Astrocyte of the cerebellum (primary cell): ENCODE data around the gene SLC22A12.

Source experiments
- DNase-seq: peaks from one replicate; pipeline ENCODE4 v3.0.0-alpha.2; 2011; ENCODE audit warnings: low read depth
- H3K4me3 ChIP-seq: 2 replicates; pipeline ENCODE4 v1.5.1; 2011; ENCODE audit warnings: mild to moderate bottlenecking, low read depth, low read length, moderate library complexity
- in situ Hi-C: cut with HindIII; loops from 2 replicates; pipeline ENCODE4 v1.10.0; 2017; ENCODE audit warnings: low sequenced_read_pairs
- TF ChIP-seq, protein P1 (sequence below): IDR thresholded peaks from 2 replicates; pipeline ENCODE4 v1.5.1; 2012; ENCODE audit warnings: low read length, low read depth, moderate library complexity, mild to moderate bottlenecking; ENCODE audit errors: missing control alignments

The SLC22A12 gene

DNA sequence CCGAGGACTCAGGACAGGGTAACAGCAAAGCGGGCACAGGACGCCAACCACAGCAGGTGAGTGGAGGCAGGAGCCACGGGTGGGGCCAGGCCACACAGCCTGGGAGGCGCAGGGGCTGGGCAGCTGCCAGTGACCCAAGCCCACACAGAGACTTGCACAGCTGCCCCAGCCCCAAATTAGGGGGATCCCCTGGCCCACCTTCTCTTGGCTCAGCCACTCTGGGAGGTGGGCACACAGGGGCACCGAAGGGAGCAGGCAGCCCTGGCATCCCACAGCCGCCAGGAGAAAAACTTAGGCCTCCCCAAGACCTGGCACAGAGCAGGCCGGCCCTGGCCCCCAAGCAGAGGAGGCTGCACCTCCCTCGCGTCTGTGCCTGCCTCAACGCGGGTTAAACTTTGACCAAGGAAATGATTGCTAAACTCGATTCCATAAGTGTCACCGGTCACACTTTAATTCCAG, at the start of gene SLC22A12:
Gene SLC22A12, plus strand, starts transcription at position 458 of the 459 bp plus-strand sequence. CDS start 337 bp downstream, outside the sequence.
- no peak for DNase-seq
- TF ChIP-seq, protein P1, sequence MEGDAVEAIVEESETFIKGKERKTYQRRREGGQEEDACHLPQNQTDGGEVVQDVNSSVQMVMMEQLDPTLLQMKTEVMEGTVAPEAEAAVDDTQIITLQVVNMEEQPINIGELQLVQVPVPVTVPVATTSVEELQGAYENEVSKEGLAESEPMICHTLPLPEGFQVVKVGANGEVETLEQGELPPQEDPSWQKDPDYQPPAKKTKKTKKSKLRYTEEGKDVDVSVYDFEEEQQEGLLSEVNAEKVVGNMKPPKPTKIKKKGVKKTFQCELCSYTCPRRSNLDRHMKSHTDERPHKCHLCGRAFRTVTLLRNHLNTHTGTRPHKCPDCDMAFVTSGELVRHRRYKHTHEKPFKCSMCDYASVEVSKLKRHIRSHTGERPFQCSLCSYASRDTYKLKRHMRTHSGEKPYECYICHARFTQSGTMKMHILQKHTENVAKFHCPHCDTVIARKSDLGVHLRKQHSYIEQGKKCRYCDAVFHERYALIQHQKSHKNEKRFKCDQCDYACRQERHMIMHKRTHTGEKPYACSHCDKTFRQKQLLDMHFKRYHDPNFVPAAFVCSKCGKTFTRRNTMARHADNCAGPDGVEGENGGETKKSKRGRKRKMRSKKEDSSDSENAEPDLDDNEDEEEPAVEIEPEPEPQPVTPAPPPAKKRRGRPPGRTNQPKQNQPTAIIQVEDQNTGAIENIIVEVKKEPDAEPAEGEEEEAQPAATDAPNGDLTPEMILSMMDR, result no peak
- H3K4me3 ChIP-seq, result no peak within 1 kb of the TSS
- in situ Hi-C loops, result no loop called here

DNA sequence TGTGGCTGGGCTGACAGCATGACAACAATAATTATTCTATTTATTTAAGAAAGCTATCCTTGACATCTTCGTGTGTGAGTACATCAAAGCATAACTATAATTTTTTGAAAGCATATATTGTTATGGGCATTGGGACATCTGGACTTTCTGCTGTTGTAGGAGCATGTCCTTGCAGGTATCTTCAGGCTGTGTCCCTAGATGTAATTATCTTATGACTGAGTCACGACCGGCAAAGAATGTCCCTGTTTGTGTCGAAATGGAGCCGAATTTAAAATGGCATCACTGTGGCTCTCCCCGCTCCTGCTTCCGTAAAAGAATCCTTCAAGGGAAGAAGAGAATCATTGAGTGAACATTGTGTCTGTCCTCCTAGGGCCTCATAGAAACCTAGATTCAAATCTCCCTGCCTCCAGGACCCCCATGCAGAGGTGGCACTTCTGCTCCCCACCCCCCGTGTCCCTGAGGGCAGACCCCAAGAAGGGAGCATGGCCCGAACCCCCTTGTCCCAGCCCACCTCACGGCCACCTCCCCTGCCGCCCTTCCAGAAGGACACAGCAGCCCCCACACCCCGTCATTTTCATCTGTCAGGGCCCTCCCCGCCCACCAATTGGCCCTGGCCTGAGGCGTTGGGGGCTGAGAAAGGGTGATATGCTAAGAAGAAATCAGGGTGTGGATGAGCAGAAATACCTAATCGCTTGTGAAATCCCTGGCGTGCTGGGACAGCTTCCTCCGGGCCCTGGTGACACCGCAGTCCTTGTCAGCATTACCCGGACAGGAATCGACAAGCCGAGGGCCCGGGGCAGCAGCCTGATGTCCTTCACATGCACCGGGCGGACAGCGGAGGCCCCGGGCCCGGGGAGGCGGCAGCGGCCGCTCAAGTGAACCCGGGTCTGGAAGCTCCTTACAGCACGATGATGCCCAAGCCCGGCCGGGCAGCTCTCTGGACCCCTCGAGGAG, 48.6 kb upstream of the SLC22A12 start:
- in situ Hi-C loops, result no loop called here
- DNase-seq, result no peak
- TF ChIP-seq, protein P1, result no peak
- H3K4me3 ChIP-seq, result no peak overlapping the region

DNA sequence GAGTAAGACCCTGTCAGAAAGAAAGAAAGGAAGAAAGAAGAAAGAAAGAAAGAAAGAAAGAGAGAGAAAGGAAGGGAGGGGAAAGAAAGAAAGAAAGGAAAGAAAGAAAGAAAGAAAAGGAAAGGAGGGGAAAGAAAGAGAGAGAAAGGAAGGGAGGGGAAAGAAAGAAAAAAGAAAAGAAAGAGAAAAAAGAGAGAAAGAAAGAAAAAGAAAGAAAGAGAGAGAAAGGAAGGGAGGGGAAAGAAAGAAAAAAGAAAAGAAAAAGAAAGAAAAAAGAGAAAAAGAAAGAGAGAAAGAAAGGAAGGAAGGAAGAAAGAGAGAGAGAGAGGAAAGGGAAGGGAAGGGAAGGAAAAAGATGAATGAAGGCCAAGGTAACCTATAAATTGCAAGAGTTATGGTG, 47.2 kb upstream of the SLC22A12 start:
- in situ Hi-C loops, result no loop called here
- DNase-seq, result no peak
- TF ChIP-seq, protein P1, result no peak
- H3K4me3 ChIP-seq, result no peak overlapping the region

DNA sequence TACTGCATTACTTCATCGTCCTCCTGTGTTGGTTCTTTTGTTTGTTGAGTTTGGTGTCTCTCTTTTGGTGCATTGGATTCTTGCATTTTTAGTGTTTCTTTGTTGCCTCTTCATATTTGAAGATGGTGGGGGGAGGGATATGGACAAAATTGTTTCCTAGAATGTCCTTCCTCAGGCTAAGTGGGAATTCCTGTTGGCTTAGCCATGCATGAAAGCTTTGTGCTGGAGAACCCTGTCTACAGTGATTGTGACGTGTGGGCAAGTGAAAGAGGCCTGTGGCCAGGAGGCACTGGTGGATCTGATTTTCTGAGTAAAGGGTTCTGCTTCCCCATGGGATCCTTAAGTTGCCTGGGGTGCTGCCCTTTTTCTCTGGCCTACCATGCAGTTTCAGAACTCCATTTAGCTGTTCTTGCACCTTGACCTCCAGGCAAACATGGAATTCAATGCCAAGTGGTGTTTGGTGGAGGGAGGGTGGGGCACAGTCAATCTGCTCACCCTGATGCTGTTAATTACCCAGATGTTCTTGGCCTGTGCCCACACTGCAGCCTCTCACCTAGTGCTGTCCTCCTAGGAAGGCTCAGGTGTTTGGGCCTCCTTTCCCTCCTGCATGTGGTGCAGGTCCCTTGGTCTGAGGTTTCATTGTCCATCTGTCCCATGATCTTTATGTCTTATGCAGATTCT, 46.3 kb upstream of the SLC22A12 start:
- in situ Hi-C loops, result no loop called here
- TF ChIP-seq, protein P1, result no peak
- no peak for DNase-seq

DNA sequence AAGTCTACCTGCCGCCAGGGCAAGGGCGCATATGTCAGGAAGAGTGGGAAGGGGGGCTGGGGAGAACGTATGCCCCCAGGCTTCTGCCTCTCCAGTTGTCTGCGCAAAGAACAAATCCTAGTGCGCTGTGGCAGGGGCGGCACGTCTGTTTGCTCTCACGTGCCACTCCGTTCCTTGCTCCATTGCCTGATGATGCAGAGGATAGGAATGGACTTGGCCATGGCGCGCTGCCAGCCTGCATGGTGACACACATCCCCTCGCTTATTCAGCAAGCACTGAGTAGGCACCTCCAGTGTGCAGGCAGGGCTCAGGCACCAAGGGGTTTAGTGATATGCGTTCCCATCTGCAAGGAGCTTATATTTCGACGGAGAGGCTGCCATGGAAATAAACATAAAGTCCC, 45.4 kb upstream of the SLC22A12 start:
- in situ Hi-C loops, result no loop called here
- H3K4me3 ChIP-seq, result no peak overlapping the region
- no peak for DNase-seq
- TF ChIP-seq, protein P1, result no peak

More for the DNA sequence above, 46.3 kb upstream of the SLC22A12 start:
- no peak overlapping the region for H3K4me3 ChIP-seq

DNA sequence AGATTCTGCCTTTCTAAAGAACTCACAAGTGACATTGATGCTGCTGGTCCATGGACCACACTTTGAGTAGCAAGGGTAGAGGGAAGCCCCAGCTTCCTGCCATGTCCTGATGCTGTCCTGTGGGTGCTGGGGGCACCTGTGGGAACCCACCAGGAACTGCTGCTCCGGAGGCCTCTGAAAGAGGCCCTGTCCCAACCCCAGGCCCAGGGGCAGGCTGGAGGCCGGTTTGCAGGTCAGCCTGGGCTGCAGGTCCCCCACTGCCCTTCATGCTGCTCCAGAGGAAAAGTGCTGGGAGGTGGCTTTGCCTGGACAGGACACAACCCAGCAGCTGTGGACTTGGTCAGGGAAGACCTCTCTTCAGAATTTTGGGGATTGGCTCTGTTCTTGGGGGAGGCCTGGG, 44.8 kb upstream of the SLC22A12 start:
- TF ChIP-seq, protein P1, result no peak
- in situ Hi-C loops, result no loop called here
- H3K4me3 ChIP-seq, result no peak overlapping the region
- DNase-seq, result no peak
